HG02759 (cell line): ENCODE measurements around the gene CDH4.

ENCODE experiments used
- ATAC-seq: cut with Tn5 transposase; IDR thresholded peaks from one replicate; pipeline ENCODE4 v1.9.1; 2021; ENCODE audit warnings: mild to moderate bottlenecking, moderate library complexity; ENCODE audit not compliant: unreplicated experiment

Gene CDH4

GRCh38 chr20:61524951-61525666, 273.0 kb downstream of the CDH4 start:
- no peak for ATAC-seq

- no peak for ATAC-seq
Observed at GRCh38 chr20:61525781-61526431, 273.8 kb downstream of the CDH4 start.

- no peak for ATAC-seq
Observed at GRCh38 chr20:61526907-61527306, 274.8 kb downstream of the CDH4 start.

GRCh38 chr20:61527626-61528025, 275.6 kb downstream of the CDH4 start:
- no peak for ATAC-seq

- ATAC-seq = no peak
Observed at GRCh38 chr20:61528591-61528990, 276.5 kb downstream of the CDH4 start.

GRCh38 chr20:61529354-61529753, 277.3 kb downstream of the CDH4 start:
- ATAC-seq = no peak

GRCh38 chr20:61531553-61532345, 279.7 kb downstream of the CDH4 start:
- no peak for ATAC-seq

- ATAC-seq = no peak
Observed at GRCh38 chr20:61532736-61533135, 280.7 kb downstream of the CDH4 start.

- ATAC-seq = no peak
Observed at GRCh38 chr20:61533231-61533631, 281.2 kb downstream of the CDH4 start.

- ATAC-seq = no peak
Observed at GRCh38 chr20:61534346-61534745, 282.3 kb downstream of the CDH4 start.

- ATAC-seq = no peak
Observed at GRCh38 chr20:61535091-61535490, 283.0 kb downstream of the CDH4 start.

- ATAC-seq = no peak
Observed at GRCh38 chr20:61535536-61535935, 283.5 kb downstream of the CDH4 start.

GRCh38 chr20:61535956-61536355, 283.9 kb downstream of the CDH4 start:
- ATAC-seq = no peak

GRCh38 chr20:61536671-61537070, 284.6 kb downstream of the CDH4 start:
- no peak for ATAC-seq

- no peak for ATAC-seq
Observed at GRCh38 chr20:61537239-61538182, 285.4 kb downstream of the CDH4 start.

- ATAC-seq = no peak
Observed at GRCh38 chr20:61538183-61538942, 286.3 kb downstream of the CDH4 start.

- ATAC-seq = no peak
Observed at GRCh38 chr20:61538943-61539265, 286.8 kb downstream of the CDH4 start.

- ATAC-seq = no peak
Observed at GRCh38 chr20:61539706-61540360, 287.8 kb downstream of the CDH4 start.

GRCh38 chr20:61541537-61541936, 289.5 kb downstream of the CDH4 start:
- no peak for ATAC-seq

- no peak for ATAC-seq
Observed at GRCh38 chr20:61543086-61543485, 291.0 kb downstream of the CDH4 start.
